Kidney (tissue), 22 donors: Measurements from ENCODE around the gene NLRP11. TPM values are rescaled to one million over a fixed set of nuclear protein-coding genes. Genes with fewer than 3 reads are reported as not detected.

Source experiments
- DNase-seq, 5 donors: peaks; one replicate each; pipeline ENCODE4 v3.0.0-alpha.2; 2013 to 2020
- FAIRE-seq: peaks from 2 replicates; lab custom pipeline; 2012; peaks lifted over from hg19 to GRCh38; lab: Jason Lieb, UNC
- H3K27ac ChIP-seq, 2 donors: one replicate each; pipeline ENCODE4 v1.7.0; 2013; ENCODE audit warnings: low read depth in 2 of 2, low read length in 2 of 2, inconsistent platforms in 1 of 2
- H3K27me3 ChIP-seq: one replicate; pipeline ENCODE4 v1.7.1; 2013; ENCODE audit warnings: low read length, inconsistent platforms; ENCODE audit not compliant: control insufficient read depth, insufficient read depth
- H3K36me3 ChIP-seq, 3 donors: one replicate each; pipeline versions ENCODE4 v1.7.0 to v1.7.1; 2013; ENCODE audit warnings: low read length in 3 of 3, control low read depth in 1 of 3, inconsistent platforms in 1 of 3; ENCODE audit not compliant: insufficient read depth in 3 of 3, control insufficient read depth in 2 of 3
- H3K4me1 ChIP-seq, 3 donors: one replicate each; pipeline versions ENCODE4 v1.7.0 to v1.7.1; 2013; ENCODE audit warnings: low read length in 3 of 3, inconsistent platforms in 1 of 3, low read depth in 1 of 3; ENCODE audit not compliant: control insufficient read depth in 2 of 3, insufficient read depth in 2 of 3
- H3K4me3 ChIP-seq, 3 donors: one replicate each; pipeline versions ENCODE4 v1.7.0 to v1.8.1; 2013; ENCODE audit warnings: low read length in 3 of 3, control low read depth in 1 of 3, inconsistent platforms in 1 of 3
- H3K9ac ChIP-seq, 3 donors: one replicate each; pipeline versions ENCODE4 v1.7.0 to v1.7.1; 2013; ENCODE audit warnings: low read length in 3 of 3, control low read depth in 1 of 3, inconsistent platforms in 1 of 3
- H3K9me3 ChIP-seq, 3 donors: one replicate each; pipeline versions ENCODE4 v1.7.0 to v1.7.1; 2013; ENCODE audit warnings: low read length in 3 of 3, control low read depth in 1 of 3, inconsistent platforms in 1 of 3; ENCODE audit not compliant: control insufficient read depth in 2 of 3, insufficient read depth in 1 of 3
- intact Hi-C: fragments of 100-400 bp; cut with DNase I; formaldehyde crosslinking; loops from one replicate; pipeline ENCODE4 v1.11.1; 2022
- long read RNA-seq, 10 donors: library from polyadenylated mRNA in 1 of 10; unstranded in 1 of 10; transcript quantifications; one replicate each; pipeline ENCODE4 v2.0.0 and lab custom pipeline, GENCODE V29; 2021 to 2026
- polyA plus RNA-seq: library from polyadenylated mRNA; stranded (reverse); fragments of 350-450 nt; fragmentation: Illumina TruSeq; extraction: RNeasy Lipid Tissue Mini Kit (QIAGEN cat#74804); gene quantifications from one replicate; pipeline ENCODE4 v1.2.3, GENCODE V29; 2014; ENCODE audit warnings: low read depth, low replicate concordance; ENCODE audit not compliant: insufficient read depth
- total RNA-seq: library from RNA; stranded (reverse); fragmentation: NEBNext Ultra II Directional; extraction: Animal tissue kit (Norgen Biotek cat#: 25700); gene quantifications from one replicate; pipeline ENCODE4 v1.2.1, GENCODE V29; 2021
- TF ChIP-seq, protein P1 (sequence below): IDR thresholded peaks from 3 replicates; pipeline ENCODE4 v1.5.1; 2012; ENCODE audit warnings: mild to moderate bottlenecking, moderate library complexity, borderline replicate concordance; ENCODE audit not compliant: insufficient read depth; ENCODE audit errors: extremely low read depth
- donor health status: control.
- donor health status: control.
- donor health status: control.
- donor health status: control.
- donor health status: control.
- donor health status: DM: yes; HTN: yes; CAD: no.
- donor health status: Normal renal cell carcinoma (clear cell type).

The NLRP11 gene
- total RNA-seq (0.35 TPM), polyA plus RNA-seq (not detected)
- long read RNA-seq, donor 1, result 0 reads
- long read RNA-seq, donor 2, result 0 reads
- long read RNA-seq, donor 3, result 0 reads
- long read RNA-seq, donor 4, result 0 reads
- long read RNA-seq, donor 5, result 0 reads
- long read RNA-seq, donor 6, result 0 reads
- long read RNA-seq, donor 7, result 0 reads
- long read RNA-seq, donor 8, result 0 reads
- long read RNA-seq, donor 9, result 0 reads
- long read RNA-seq, donor 10, result 0 reads

DNA sequence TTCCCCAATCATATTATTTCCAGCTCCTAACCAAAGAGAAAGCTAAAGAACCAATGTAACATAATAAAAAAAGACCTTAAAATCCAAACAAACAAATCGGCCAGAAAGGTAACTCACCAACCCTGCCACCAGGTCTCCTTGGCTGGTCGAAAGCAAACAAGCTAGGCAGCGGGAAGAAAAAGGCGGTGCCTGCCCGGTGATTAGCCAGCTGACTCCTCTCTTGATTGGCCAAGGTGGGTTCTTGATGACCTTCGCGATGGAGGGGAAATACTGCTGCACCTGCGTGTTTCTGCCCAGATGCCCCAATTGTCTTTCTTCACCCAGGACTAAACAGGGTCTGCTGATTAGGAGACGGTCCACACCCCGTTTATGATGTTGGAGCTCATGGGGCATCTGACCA, at the start of gene NLRP11:
TSS of gene NLRP11 (minus strand) at position 154 of the 400 bp plus-strand sequence. CDS start 13,825 bp downstream, outside the sequence.
- Histone ChIP-seq H3K9me3 (no peaks in the 10 kb centered on the region), H3K4me1 (no peaks in the 10 kb centered on the region), H3K9ac (no peak within 1 kb of the TSS), H3K27me3 (no peaks in the 10 kb centered on the region), H3K27ac (no peak within 1 kb of the TSS), H3K36me3 (no peaks in the 10 kb centered on the region), H3K4me3 (no peak within 1 kb of the TSS)
- FAIRE-seq (no peak), DNase-seq (no peak)
- intact Hi-C loops, result no loop called here
- TF ChIP-seq, protein P1, sequence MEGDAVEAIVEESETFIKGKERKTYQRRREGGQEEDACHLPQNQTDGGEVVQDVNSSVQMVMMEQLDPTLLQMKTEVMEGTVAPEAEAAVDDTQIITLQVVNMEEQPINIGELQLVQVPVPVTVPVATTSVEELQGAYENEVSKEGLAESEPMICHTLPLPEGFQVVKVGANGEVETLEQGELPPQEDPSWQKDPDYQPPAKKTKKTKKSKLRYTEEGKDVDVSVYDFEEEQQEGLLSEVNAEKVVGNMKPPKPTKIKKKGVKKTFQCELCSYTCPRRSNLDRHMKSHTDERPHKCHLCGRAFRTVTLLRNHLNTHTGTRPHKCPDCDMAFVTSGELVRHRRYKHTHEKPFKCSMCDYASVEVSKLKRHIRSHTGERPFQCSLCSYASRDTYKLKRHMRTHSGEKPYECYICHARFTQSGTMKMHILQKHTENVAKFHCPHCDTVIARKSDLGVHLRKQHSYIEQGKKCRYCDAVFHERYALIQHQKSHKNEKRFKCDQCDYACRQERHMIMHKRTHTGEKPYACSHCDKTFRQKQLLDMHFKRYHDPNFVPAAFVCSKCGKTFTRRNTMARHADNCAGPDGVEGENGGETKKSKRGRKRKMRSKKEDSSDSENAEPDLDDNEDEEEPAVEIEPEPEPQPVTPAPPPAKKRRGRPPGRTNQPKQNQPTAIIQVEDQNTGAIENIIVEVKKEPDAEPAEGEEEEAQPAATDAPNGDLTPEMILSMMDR, result no peak

DNA sequence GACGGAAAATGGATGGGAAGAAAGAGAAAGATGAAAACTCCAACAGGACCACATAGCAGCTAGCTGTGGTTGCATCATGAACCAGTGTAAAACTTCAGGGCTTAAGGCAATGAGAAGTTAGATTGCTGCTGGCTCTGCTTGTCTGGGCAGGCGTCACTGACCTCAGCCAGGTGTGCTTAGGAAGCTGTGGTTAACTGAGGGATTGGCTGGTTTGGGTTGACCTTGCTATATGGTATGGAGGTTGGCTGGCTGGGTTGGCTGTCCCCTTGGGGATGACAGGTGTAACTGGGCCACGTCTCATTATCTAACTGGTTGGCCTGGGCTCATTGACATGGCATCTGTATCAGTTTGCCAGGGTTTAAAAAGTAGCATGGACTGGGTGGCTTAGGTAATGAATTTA, 45.4 kb upstream of the NLRP11 start:
- Histone ChIP-seq H3K27me3 (no peaks in the 10 kb centered on the region), H3K9ac (no peak overlapping the region), H3K4me1 (no peaks in the 10 kb centered on the region), H3K4me3 (no peak overlapping the region), H3K9me3 (peaks cover 0 to 12% (median 0%) of the 10 kb centered on the region in 3 donors), H3K36me3 (no peaks in the 10 kb centered on the region), H3K27ac (no peak overlapping the region)
- DNase-seq (no peak), FAIRE-seq (no peak)
- intact Hi-C loops, result no loop called here
- TF ChIP-seq, protein P1, result no peak

DNA sequence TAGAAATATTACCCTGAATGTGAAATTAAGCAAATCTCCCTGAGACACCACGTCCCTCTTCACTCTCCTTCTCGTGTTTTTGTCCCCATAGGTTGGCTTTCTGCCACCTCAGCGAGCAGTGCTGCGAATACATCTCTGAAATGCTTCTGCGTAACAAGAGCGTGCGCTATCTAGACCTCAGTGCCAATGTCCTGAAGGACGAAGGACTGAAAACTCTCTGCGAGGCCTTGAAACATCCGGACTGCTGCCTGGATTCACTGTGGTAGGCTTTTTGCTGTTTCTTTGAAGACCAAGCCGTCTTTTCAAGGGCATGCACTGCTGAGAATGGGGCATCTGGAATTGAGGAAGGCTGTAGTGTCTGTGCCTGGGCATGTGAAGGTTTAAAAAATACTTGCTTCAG, 38.9 kb upstream of the NLRP11 start:
- H3K4me3 ChIP-seq, result no peak overlapping the region
- FAIRE-seq (no peak), DNase-seq (no peak)
- no peaks in the 10 kb centered on the region for H3K27me3 ChIP-seq
- no peaks in the 10 kb centered on the region for H3K36me3 ChIP-seq
- H3K9me3 ChIP-seq, result no peaks in the 10 kb centered on the region
- TF ChIP-seq, protein P1, result no peak
- H3K9ac ChIP-seq, result no peak overlapping the region
- H3K4me1 ChIP-seq, result no peaks in the 10 kb centered on the region
- no peak overlapping the region for H3K27ac ChIP-seq
- intact Hi-C loops, result no loop called here
